GM18505 (cell line): ENCODE data around the gene SIVA1.

Experiments
- ATAC-seq: cut with Tn5 transposase; IDR thresholded peaks from one replicate; pipeline ENCODE4 v1.9.1; 2021; ENCODE audit not compliant: unreplicated experiment
- POLR2A ChIP-seq: IDR thresholded peaks from 4 replicates; pipeline ENCODE4 v1.6.1; 2011; ENCODE audit warnings: borderline replicate concordance; ENCODE audit not compliant: insufficient read depth, insufficient read length; ENCODE audit errors: extremely low read depth

Gene SIVA1

GRCh38 chr14:104803912-104804410 lies 51.0 kb downstream of the SIVA1 start:
- ATAC-seq, result no peak
- TF ChIP-seq POLR2A, result no peak

- no peak for TF ChIP-seq POLR2A
- no peak for ATAC-seq
Measured at GRCh38 chr14:104804481-104805325, 51.8 kb downstream of the SIVA1 start.

- TF ChIP-seq POLR2A, result no peak
- no peak for ATAC-seq
Measured at GRCh38 chr14:104805326-104805678, 52.4 kb downstream of the SIVA1 start.

- TF ChIP-seq POLR2A, result no peak
- no peak for ATAC-seq
Measured at GRCh38 chr14:104805941-104806624, 53.1 kb downstream of the SIVA1 start.

GRCh38 chr14:104806625-104807465 lies 53.9 kb downstream of the SIVA1 start:
- ATAC-seq, result no peak
- TF ChIP-seq POLR2A, result no peak

- no peak for ATAC-seq
- TF ChIP-seq POLR2A, result no peak
Measured at GRCh38 chr14:104808456-104808855, 55.5 kb downstream of the SIVA1 start.
